T-helper 2 cell treated with Interferon-gamma antibody and Interleukin-4, amounts not matched to agents 100 ng/mL and 5 ng/mL, for 36 hours (primary cell): Measurements from ENCODE around the gene YWHAQ. TPM values are rescaled to one million over a fixed set of nuclear protein-coding genes. Genes with fewer than 3 reads are reported as not detected.
"Not testable (repeated sequence)": the region's sequence is repeated elsewhere in the genome, so short reads cannot be mapped to it uniquely, and the experiment has no call there.

Experiments
- intact Hi-C: fragments of 100-400 bp; cut with micrococcal nuclease; formaldehyde crosslinking; loops from one replicate; pipeline ENCODE4 v1.15.1; 2023
- total RNA-seq: library from RNA; stranded (reverse); gene quantifications from 2 replicates; pipeline ENCODE4 v1.2.3, GENCODE V29; 2022

YWHAQ gene
- total RNA-seq, 1 donor from 2014 or later: 286 TPM

DNA sequence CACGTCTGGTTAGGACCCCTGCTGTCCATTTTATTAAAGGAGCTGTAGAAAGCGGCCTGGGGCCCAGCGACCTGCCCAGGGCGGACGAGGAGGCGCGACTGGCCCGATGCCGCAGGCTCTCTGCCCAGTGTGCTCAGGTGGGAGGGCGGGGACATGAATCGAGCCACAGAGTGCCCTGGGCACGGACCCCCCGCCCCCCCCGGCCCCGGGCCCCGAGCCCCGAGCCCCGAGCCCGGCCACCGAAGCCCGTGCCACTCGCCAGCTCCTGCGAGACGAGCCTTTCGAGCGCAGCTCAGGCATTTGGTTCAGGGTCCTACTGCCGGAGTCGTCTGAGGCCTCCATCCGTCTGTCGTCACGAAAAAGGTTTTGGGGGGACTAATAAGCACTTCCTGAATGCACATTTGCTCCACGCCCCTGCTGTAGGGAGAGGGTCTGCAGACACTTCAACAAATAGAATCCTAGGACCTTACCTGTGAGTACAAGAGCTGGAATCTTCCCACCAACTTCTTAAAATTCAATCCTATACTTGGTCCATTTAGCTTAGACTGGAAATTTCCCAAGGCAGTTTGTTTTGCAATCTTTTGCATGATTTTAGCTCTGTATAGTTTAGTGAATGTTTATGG, 74.6 kb downstream of the YWHAQ start:
- intact Hi-C loops: loop anchor here (2.0 to 5.0 kb wide), 2 partner anchors 196 to 287 kb away; partner anchors contain the start of gene TAF1B

DNA sequence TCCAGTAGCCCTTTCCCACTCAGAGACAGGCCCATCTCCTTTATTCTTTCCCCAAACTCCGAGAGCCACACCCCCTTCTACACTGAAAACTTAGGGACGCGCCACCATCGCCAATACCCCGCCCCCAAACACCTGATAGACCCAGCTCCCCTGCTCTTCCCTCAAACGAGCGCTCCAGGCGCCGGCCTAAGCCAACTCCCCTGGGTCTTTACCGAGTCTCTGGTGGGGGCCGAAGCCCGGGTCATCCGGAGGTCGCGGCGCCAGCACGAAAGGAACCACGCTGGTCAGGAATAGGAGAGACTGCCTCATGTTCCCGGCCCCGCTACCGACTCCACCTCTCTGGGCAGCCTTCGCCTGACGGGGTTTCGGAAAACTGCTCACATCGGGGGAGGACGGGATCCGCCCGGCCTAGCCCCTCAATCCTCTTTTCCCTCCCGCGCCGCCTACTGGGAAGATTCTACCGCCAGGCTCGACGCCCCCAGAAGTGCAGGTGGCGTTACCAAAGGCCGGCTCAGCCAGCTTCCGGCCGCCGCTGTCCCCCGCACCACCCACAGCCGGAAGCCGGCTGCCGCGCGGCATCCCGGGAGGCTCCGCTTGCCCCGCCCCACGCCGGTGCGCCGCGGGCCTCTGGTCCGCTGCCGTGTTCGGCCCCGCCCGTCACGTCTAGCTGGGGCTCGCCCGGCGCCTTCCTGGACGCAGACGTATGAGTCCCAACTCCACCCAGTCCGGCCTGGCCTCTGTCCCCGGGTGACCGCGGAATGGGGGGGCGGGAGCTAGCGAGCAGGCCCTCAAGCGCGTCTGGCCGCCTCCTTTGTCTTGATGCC, 75.3 kb downstream of the YWHAQ start, which contains the start of gene ADAM17:
Gene ADAM17 (minus strand): TSS at position 534 of the 824 bp plus-strand sequence. CDS start 225 bp downstream, at position 309.
- intact Hi-C loops: loop anchor here (1.0 to 5.0 kb wide), 8 partner anchors 53 to 565 kb away; partner anchors contain the start of genes CPSF3, IAH1, ITGB1BP1 and TAF1B

- intact Hi-C loops: loop anchor here (1.0 to 5.0 kb wide), 7 partner anchors 54 to 565 kb away; partner anchors contain the start of genes CPSF3, IAH1 and ITGB1BP1
Observed at GRCh38 chr2:9554921-9555296, 75.9 kb downstream of the YWHAQ start.

DNA sequence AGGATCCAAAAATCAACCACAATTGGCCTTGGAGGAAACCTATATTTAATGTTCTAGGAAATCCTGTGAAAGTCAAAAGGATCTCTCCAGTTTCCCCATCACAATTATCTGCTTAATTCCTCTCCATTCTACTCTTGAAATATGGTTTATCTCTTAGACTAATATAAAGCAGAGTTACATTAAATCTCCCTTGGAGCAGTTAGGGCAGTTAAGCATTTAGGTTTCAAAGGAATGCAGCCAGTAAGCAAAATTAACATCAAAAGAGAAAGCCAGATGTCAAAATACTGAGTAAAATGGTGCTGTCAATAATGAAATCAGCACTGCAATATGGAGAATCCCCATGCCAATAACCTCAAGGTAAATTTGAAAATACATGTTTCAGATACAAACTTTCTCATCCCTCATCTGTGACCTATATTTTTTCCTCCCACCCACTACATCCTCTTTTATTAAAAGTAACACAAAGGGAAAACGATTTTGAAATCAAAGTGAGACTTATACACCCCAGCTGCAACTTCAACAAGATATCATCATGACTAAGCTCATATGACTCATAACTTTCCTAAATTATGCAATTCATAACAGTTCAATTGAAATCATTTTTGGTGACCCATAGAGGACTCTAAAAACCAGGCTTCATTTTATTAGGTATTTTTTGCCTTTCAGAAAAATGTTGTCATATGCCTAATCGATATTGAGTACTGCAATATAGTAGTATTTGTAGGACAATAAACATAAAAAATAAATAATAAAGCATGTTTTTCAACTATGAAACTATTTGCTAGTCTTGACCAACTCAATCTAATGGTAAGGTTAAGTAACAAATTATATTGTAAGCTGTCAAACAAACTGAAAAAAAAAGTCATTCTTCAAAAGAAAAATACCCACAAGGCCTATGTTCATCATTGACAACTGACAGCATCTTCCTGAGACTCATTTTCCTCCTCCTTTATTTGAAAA, 78.3 kb downstream of the YWHAQ start:
- intact Hi-C loops: no loop called here

DNA sequence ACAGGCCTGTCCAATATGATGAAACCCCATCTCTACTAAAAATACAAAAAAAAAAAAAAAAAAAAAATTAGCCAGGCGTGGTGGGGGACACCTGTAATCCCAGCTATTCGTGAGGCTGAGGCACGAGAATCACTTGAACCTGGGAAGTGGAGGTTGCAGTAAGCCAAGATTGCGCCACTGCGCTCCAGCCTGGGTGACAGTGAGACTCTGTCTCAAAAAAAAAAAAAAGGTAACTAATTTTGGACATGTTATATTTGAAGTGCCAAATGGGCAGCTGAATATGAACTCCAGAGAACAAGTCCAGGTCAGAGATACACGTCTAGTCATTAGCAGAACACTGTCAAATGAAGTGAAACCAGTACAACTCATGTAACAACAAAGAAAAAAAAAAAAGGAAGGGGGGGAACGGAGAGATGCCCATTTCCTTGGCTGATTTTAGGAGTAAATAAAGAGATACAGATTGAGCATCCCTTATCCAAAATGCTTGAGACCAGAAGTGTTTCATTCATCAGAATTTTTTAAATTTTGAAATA, 79.9 kb downstream of the YWHAQ start:
- intact Hi-C loops: not testable (repeated sequence)

GRCh38 chr2:9549420-9549819, 81.4 kb downstream of the YWHAQ start:
- intact Hi-C loops: no loop called here

- intact Hi-C loops: no loop called here
Observed at GRCh38 chr2:9548506-9548905, 82.3 kb downstream of the YWHAQ start.

- intact Hi-C loops: no loop called here
Observed at GRCh38 chr2:9547262-9547991, 83.4 kb downstream of the YWHAQ start.

DNA sequence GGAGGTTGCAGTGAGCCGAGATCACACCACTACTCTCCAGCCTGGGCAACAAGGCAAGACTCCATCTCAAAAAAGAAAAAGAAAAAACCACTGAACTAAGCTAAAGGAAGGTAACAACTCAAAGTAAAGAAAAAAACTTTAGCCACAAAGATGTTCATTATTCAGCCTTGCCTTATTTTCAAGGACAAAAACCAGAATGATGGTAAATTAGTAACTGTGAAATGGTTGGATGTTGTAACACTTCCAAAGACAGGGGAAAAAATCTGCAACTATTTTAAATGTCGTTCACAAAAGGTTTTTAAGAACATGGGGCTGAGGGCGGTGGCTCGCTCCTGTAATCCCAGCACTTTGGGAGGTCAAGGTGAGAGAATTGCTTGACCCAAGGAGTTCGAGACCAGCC, 85.3 kb downstream of the YWHAQ start:
- intact Hi-C loops: no loop called here

DNA sequence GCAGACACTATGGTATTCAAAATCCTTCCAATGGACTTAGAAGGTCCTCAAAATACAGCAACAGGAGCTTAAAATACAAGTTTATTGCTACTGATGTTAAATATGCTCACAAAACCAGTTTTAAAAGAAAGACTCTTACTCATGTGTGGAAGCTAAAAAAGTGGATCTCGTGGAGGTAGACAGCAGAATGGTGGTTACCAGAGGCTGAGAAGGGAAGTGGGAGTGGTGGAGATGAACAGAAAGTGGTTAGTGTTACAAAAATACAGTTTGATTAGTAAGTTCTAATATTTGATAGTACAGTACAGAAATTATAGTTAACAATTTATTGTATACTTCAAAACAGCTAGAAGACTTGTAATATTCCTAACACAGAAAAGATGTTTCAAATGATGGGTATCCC, 87.2 kb downstream of the YWHAQ start:
- intact Hi-C loops: no loop called here

- intact Hi-C loops: no loop called here
Observed at GRCh38 chr2:9539531-9539930, 91.3 kb downstream of the YWHAQ start.

DNA sequence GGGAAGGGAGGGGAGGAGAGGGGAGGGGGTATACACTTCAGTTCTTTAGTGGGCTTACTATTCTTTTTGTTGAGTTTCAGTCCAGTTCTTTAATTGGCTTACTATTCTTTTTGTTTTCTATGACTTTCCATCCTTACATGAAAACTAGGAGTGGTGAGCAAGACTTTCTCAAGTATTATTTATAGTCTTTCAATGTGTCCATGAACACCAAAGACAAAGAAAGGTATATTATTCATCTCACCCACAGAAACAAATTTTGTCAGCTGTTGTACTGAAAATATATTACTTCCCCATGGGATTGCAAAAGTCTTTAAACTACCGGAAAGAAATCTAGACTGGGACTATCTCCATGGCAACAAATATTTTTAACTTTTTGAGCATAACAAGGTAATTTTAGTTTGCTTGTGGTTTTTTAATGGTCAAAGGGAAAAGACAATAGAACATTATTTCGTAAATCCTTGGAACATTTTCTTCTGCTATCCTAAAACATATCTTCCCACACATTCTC, 92.7 kb downstream of the YWHAQ start:
- intact Hi-C loops: no loop called here

GRCh38 chr2:9536504-9536903, 94.3 kb downstream of the YWHAQ start:
- intact Hi-C loops: no loop called here

- intact Hi-C loops: no loop called here
Observed at GRCh38 chr2:9535177-9535576, 95.6 kb downstream of the YWHAQ start.

Other genes with a start within 250 kb of the YWHAQ start
- gene ITGB1BP1, start 207.5 kb downstream of the YWHAQ start, total RNA-seq: 129 and 134 TPM in 2 replicates
- gene CPSF3, start 207.3 kb downstream of the YWHAQ start, total RNA-seq: 54.7 and 56.2 TPM in 2 replicates
- 64.7 and 66.0 TPM in 2 replicates for gene IAH1, start 156.4 kb downstream of the YWHAQ start, total RNA-seq
- gene ADAM17, start 75.2 kb downstream of the YWHAQ start, total RNA-seq: 23.2 and 26.4 TPM in 2 replicates
- 48.3 and 52.8 TPM in 2 replicates for gene TAF1B, start 212.5 kb upstream of the YWHAQ start, total RNA-seq